GM19043 (cell line): ENCODE results near the gene TIMM50.

Experiments
- ATAC-seq: cut with Tn5 transposase; IDR thresholded peaks from one replicate; pipeline ENCODE4 v1.9.1; 2021; ENCODE audit warnings: low read depth; ENCODE audit not compliant: unreplicated experiment

Gene TIMM50

GRCh38 chr19:39524495-39524894, 43.9 kb downstream of the TIMM50 start:
- ATAC-seq, result no peak

DNA sequence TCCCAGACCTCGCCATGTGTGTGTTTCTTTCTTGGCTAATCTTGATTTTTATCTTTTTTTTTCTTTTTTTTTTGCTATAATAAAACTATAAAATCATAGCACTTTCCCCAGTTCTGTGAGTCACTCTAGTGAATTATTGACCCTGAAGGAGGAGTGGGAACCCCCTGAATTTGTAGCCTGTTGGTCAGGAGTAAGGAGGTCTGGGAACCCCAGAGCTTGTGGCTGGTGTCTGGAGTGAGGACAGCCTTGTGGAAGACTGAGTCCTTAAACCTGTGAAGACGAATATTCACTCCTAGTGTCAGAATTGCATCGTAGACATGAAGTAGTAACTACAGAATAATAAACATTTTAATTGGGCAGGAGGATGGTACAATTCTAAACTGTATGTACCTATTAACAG, 44.6 kb downstream of the TIMM50 start:
- no peak for ATAC-seq

DNA sequence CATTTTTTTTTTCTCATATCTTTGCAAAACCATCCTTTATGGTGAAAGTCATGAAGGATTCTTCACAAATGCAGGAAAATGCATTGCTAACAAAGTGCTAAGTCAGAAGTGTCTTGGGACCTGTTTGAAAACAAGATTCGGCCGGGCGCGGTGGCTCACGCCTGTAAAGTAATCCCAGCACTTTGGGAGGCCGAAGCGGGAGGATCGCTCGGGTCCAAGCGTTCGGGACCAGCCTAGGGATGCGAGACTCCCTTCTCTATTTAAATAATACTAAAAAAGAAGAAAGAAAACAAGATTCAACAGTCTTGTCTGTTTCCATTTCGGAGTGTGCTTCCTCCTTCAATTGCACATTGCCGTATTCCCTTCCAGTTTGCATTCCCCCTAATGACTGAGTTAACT, 51.2 kb downstream of the TIMM50 start:
- no peak for ATAC-seq

DNA sequence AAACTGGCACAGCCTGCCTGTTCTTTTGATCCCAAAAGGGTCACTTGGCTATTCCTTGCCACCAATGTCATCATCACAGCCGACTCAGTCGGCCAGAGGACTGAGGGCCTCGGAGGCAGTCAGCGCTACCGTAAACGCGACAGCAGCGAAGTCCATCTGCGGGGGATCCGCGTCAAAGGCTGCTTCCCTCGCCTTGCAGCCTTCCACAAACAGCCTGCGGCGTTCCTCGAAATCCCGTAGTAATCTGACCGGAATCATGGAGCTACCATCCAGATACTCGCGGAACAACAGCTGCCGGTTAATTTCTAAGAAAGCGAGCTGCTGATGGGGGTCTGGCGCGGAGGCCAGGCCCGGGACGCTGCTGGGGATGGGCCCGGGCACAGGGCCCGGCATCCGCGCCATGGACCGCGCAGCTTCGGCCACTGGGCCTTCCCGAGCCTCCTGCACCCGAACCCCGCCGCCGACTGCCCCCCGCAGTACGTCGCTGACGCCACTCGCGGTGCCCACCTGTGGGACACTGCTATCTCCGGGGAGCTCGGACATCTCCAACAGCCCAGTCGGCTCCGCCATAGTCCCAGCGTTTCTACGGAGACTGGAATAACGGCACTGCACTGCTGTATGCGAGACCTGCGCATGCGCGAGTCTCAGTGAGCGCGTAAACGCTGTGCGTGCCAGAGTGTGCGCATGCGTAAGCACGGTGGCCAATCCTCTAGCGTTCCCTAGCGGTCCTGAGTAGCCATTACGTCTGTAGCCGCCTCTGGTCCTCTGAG, 51.8 kb downstream of the TIMM50 start, which contains the start of gene EID2B:
TSS of gene EID2B (minus strand) at position 620 of the 770 bp plus-strand sequence. CDS start at position 570, 50 bp downstream.
- peak; percentile 79 for ATAC-seq

GRCh38 chr19:39533003-39533512, 52.4 kb downstream of the TIMM50 start:
- ATAC-seq, result no peak

DNA sequence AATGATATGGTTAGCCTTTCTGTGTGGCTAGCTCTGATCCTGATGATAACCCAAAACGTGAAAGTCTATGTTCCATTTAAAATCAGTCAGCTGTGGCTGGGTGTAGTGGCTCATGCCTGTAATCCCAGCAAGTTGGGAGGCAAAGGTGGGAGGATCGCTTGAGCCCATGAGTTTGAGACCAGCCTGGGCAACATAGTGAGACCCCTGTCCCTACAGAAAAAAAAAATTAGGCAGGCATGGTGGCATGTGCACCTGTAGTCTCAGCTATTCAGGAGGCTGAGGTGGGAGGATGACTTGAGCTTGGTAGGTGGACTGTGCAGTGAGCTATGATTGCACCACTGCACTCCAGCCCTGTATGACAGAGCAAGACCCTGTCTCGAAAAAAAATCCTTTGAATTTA, 53.2 kb downstream of the TIMM50 start:
- ATAC-seq, result no peak

DNA sequence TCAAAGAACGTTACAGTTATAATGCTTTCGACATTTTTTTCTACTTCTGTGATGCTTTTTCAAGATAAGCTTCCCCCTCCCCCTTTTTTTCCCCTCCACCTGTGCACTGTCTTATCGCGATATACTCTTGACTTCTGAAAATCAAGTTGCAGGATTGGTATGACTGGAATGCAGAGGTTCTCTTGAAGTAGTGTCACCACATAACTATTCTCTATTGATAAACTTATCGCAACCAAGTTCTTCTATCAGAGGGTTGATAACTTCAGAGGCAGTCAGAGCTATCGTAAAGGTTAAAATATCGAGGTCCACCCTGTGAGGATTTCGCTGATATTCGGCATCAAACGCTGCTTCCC, 58.5 kb downstream of the TIMM50 start:
- no peak for ATAC-seq

GRCh38 chr19:39539518-39540332, 59.1 kb downstream of the TIMM50 start, which contains the start of gene EID2:
EID2 (minus strand) TSS chr19:39540161; CDS start chr19:39540079, 82 bp downstream.
- peak; percentile 83 for ATAC-seq

DNA sequence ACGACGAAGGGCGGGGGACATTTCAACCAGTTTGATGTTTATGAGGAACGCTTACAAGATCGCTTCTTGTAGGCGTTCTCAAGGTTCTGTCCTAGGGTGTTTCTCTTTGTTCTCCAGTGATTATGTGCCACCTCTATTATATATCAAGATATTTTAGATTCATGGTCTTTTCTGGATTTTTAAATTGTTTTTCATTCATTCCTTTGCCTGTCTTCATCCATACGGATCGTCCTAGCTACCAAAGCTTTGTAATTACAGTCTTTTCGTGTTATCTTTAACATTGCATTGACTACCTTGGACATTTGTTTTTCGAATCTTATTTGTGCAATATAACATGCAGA, 59.7 kb downstream of the TIMM50 start:
- no peak for ATAC-seq
